WTC11 (cell line): Measurements from ENCODE around the gene SLC25A22. TPM values are rescaled to one million over a fixed set of nuclear protein-coding genes. Genes with fewer than 3 reads are reported as not detected.

Experiments
- ATAC-seq: fragments of 200-7000 bp; cut with Tn5 transposase; 2 replicates; pipeline ENCODE4 v1.10.0; 2021; ENCODE audit warnings: mild to moderate bottlenecking, moderate library complexity
- CTCF ChIA-PET: fragments of 300-600 bp; sonication (Branson Sonifier 250); formaldehyde crosslinking; loops from one replicate; lab custom pipeline; 2021; ENCODE audit warnings: antibody characterized with exemption; lab: Charles Lee
- POLR2A ChIA-PET: fragments of 350-600 bp; sonication (Branson Sonifier 250); formaldehyde crosslinking; loops from one replicate; lab custom pipeline; 2021; ENCODE audit warnings: antibody characterized with exemption; lab: Charles Lee
- DNase-seq: peaks from one replicate; pipeline ENCODE4 v3.0.0; 2021; ENCODE audit warnings: low spot score
- H3K27ac Mint-ChIP-seq: 2 replicates; pipeline ENCODE4 v1.8.0; 2021; ENCODE audit warnings: mixed read lengths
- H3K27me3 Mint-ChIP-seq: 2 replicates; pipeline ENCODE4 v1.8.0; 2021; ENCODE audit warnings: low read depth, mild to moderate bottlenecking, moderate library complexity, mixed read lengths
- H3K36me3 Mint-ChIP-seq: 2 replicates; pipeline ENCODE4 v1.8.0; 2021; ENCODE audit warnings: mixed read lengths
- H3K4me1 Mint-ChIP-seq: 2 replicates; pipeline ENCODE4 v1.8.0; 2022; ENCODE audit warnings: mixed read lengths
- H3K4me3 Mint-ChIP-seq: 2 replicates; pipeline ENCODE4 v1.8.0; 2021; ENCODE audit warnings: mild to moderate bottlenecking, moderate library complexity, mixed read lengths
- H3K9me3 Mint-ChIP-seq: 2 replicates; pipeline ENCODE4 v1.8.0; 2021; ENCODE audit warnings: mixed read lengths
- ATF1 ChIP-seq: sonication (generic); formaldehyde crosslinking; IDR thresholded peaks from 2 replicates; pipeline ENCODE4 v1.8.1; 2023; ENCODE audit warnings: mild to moderate bottlenecking, moderate library complexity, missing genetic modification reagents
- ATF2 ChIP-seq: sonication (generic); formaldehyde crosslinking; IDR thresholded peaks from 2 replicates; pipeline ENCODE4 v1.8.1; 2022; ENCODE audit warnings: low read depth, missing genetic modification reagents, borderline replicate concordance
- CREB1 ChIP-seq: sonication (generic); formaldehyde crosslinking; IDR thresholded peaks from 2 replicates; pipeline ENCODE4 v1.8.0; 2023; ENCODE audit warnings: mild to moderate bottlenecking, missing genetic modification reagents
- CTCF ChIP-seq: fragments of 200-600 bp; IDR thresholded peaks from 2 replicates; pipeline ENCODE4 v1.8.0; 2022; ENCODE audit warnings: antibody characterized with exemption
- E2F4 ChIP-seq: sonication (generic); formaldehyde crosslinking; IDR thresholded peaks from 2 replicates; pipeline ENCODE4 v1.8.1; 2022; ENCODE audit warnings: low read depth, mild to moderate bottlenecking, moderate library complexity, missing genetic modification reagents, borderline replicate concordance
- E2F5 ChIP-seq: sonication (generic); formaldehyde crosslinking; IDR thresholded peaks from 2 replicates; pipeline ENCODE4 v1.8.1; 2022; ENCODE audit warnings: mild to moderate bottlenecking, moderate library complexity, missing genetic modification reagents
- ESRRA ChIP-seq: sonication (generic); formaldehyde crosslinking; IDR thresholded peaks from 2 replicates; pipeline ENCODE4 v1.8.1; 2022; ENCODE audit warnings: mild to moderate bottlenecking, missing genetic modification reagents, borderline replicate concordance
- FOXK1 ChIP-seq: sonication (generic); formaldehyde crosslinking; IDR thresholded peaks from 2 replicates; pipeline ENCODE4 v1.8.0; 2022; ENCODE audit warnings: mild to moderate bottlenecking, moderate library complexity, missing genetic modification reagents
- GABPB1 ChIP-seq: sonication (generic); formaldehyde crosslinking; IDR thresholded peaks from 2 replicates; pipeline ENCODE4 v1.8.1; 2023; ENCODE audit warnings: mild to moderate bottlenecking, missing genetic modification reagents
- MYBL2 ChIP-seq: sonication (generic); formaldehyde crosslinking; IDR thresholded peaks from 2 replicates; pipeline ENCODE4 v1.8.1; 2023; ENCODE audit warnings: mild to moderate bottlenecking, moderate library complexity, missing genetic modification reagents
- NFYB ChIP-seq: sonication (generic); formaldehyde crosslinking; conservative IDR thresholded peaks from 2 replicates; pipeline ENCODE4 v1.8.0; 2022; ENCODE audit warnings: low read depth, missing genetic modification reagents
- NR1H2 ChIP-seq: sonication (generic); formaldehyde crosslinking; IDR thresholded peaks from 2 replicates; pipeline ENCODE4 v1.9.0; 2021; ENCODE audit warnings: mild to moderate bottlenecking, moderate library complexity, missing genetic modification reagents
- NR2C2 ChIP-seq: sonication (generic); formaldehyde crosslinking; IDR thresholded peaks from 2 replicates; pipeline ENCODE4 v1.8.0; 2022; ENCODE audit warnings: mild to moderate bottlenecking, missing genetic modification reagents
- OVOL2 ChIP-seq: fragments of 250-450 bp; sonication (Bioruptor Pico); IDR thresholded peaks from 2 replicates; pipeline ENCODE4 v1.9.0; 2021; ENCODE audit warnings: mild to moderate bottlenecking, borderline replicate concordance
- PRRX2 ChIP-seq: fragments of 250-450 bp; sonication (Bioruptor Pico); IDR thresholded peaks from 2 replicates; pipeline ENCODE4 v1.8.0; 2021; ENCODE audit warnings: mild to moderate bottlenecking
- RELA ChIP-seq: sonication (generic); formaldehyde crosslinking; IDR thresholded peaks from 2 replicates; pipeline ENCODE4 v1.8.1; 2022; ENCODE audit warnings: missing genetic modification reagents, mild to moderate bottlenecking, borderline replicate concordance
- SOX15 ChIP-seq: fragments of 250-450 bp; sonication (Bioruptor Pico); IDR thresholded peaks from 2 replicates; pipeline ENCODE4 v1.9.0; 2021; ENCODE audit warnings: mild to moderate bottlenecking
- ZNF219 ChIP-seq: sonication (generic); formaldehyde crosslinking; IDR thresholded peaks from 2 replicates; pipeline ENCODE4 v1.8.0; 2023; ENCODE audit warnings: missing genetic modification reagents, mild to moderate bottlenecking, borderline replicate concordance
- ZNF232 ChIP-seq: sonication (generic); formaldehyde crosslinking; IDR thresholded peaks from 2 replicates; pipeline ENCODE4 v1.8.0; 2022; ENCODE audit warnings: mild to moderate bottlenecking, missing genetic modification reagents
- ZNF263 ChIP-seq: sonication (generic); formaldehyde crosslinking; IDR thresholded peaks from 2 replicates; pipeline ENCODE4 v1.8.1; 2022; ENCODE audit warnings: low read depth, mild to moderate bottlenecking, moderate library complexity, missing genetic modification reagents
- ZNF317 ChIP-seq: sonication (generic); formaldehyde crosslinking; IDR thresholded peaks from 2 replicates; pipeline ENCODE4 v1.8.1; 2023; ENCODE audit warnings: low read depth, mild to moderate bottlenecking, moderate library complexity, missing genetic modification reagents, borderline replicate concordance
- ZNF396 ChIP-seq: fragments of 250-450 bp; sonication (Bioruptor Pico); IDR thresholded peaks from 2 replicates; pipeline ENCODE4 v1.8.0; 2021; ENCODE audit warnings: mild to moderate bottlenecking, moderate library complexity, borderline replicate concordance
- total RNA-seq: library from RNA; stranded (reverse); gene quantifications from 3 replicates; pipeline ENCODE4 v1.2.3, GENCODE V29; 2021
- TF ChIP-seq, protein P1 (sequence below): fragments of 250-450 bp; sonication (Bioruptor Pico); IDR thresholded peaks from 2 replicates; pipeline ENCODE4 v1.9.0; 2021; ENCODE audit warnings: moderate library complexity, mild to moderate bottlenecking, inconsistent platforms, borderline replicate concordance
- TF ChIP-seq, protein P2 (sequence below): fragments of 250-450 bp; sonication (Bioruptor Pico); IDR thresholded peaks from 2 replicates; pipeline ENCODE4 v2.1.2; 2022; ENCODE audit warnings: mild to moderate bottlenecking, moderate library complexity

The SLC25A22 gene
- total RNA-seq, 1 experiment from 2014 or later, result 44.8 TPM

- DNase-seq (no peak), ATAC-seq (no peak)
- Mint-ChIP-seq H3K36me3 (no peaks in the 10 kb centered on the region), H3K4me3 (peak overlapping the region; percentile 70), H3K27ac (no peak overlapping the region), H3K27me3 (peaks cover 18% of the 10 kb centered on the region), H3K4me1 (peaks cover 31% of the 10 kb centered on the region), H3K9me3 (no peaks in the 10 kb centered on the region)
- TF ChIP-seq E2F5 (CRISPR knock-in tag), result no peak
- TF ChIP-seq CREB1 (CRISPR knock-in tag), result no peak
- no peak for TF ChIP-seq CTCF
- TF ChIP-seq ZNF219 (CRISPR knock-in tag), result no peak
- TF ChIP-seq, protein P1, sequence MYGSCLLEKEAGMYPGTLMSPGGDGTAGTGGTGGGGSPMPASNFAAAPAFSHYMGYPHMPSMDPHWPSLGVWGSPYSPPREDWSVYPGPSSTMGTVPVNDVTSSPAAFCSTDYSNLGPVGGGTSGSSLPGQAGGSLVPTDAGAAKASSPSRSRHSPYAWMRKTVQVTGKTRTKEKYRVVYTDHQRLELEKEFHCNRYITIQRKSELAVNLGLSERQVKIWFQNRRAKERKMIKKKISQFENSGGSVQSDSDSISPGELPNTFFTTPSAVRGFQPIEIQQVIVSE (CRISPR knock-in tag), result no peak
- no peak for TF ChIP-seq ZNF396 (CRISPR knock-in tag)
- no peak for TF ChIP-seq ZNF263 (CRISPR knock-in tag)
- TF ChIP-seq NR2C2, result no peak
- no peak for TF ChIP-seq ATF1 (CRISPR knock-in tag)
- no peak for TF ChIP-seq ATF2 (CRISPR knock-in tag)
- TF ChIP-seq PRRX2 (CRISPR knock-in tag), result no peak
- no peak for TF ChIP-seq OVOL2 (CRISPR knock-in tag)
- TF ChIP-seq SOX15 (CRISPR knock-in tag), result no peak
- CTCF ChIA-PET, result interaction anchor here (1.0 kb wide), 1 partner anchor 22 kb away, joined by 3 read pairs; no protein-coding TSS in a partner anchor
- POLR2A ChIA-PET, result interaction anchor here (1.4 kb wide), 1 partner anchor 22 kb away, joined by 3 read pairs; the partner anchor contains the start of gene PIDD1
Measured at GRCh38 chr11:826227-826621, 28.1 kb upstream of the SLC25A22 start.

- Mint-ChIP-seq H3K27ac (no peak overlapping the region), H3K36me3 (no peaks in the 10 kb centered on the region), H3K4me1 (peaks cover 28% of the 10 kb centered on the region), H3K4me3 (no peak overlapping the region), H3K27me3 (peaks cover 15% of the 10 kb centered on the region), H3K9me3 (no peaks in the 10 kb centered on the region)
- POLR2A ChIA-PET, result interaction anchor here (1.2 to 1.4 kb wide), 2 partner anchors 21 to 37 kb away, joined by 3 read pairs; partner anchors contain the start of gene PIDD1
- ATAC-seq, result no peak
- CTCF ChIA-PET, result interaction anchor here (1.0 kb wide), 2 partner anchors 23 to 50 kb away, joined by 3 read pairs; no protein-coding TSS in a partner anchor
- DNase-seq, result no peak
- TF ChIP-seq ESRRA (CRISPR knock-in tag) (no peak), NFYB (no peak), ZNF232 (CRISPR knock-in tag) (no peak), ZNF219 (CRISPR knock-in tag) (no peak), FOXK1 (CRISPR knock-in tag) (no peak), CTCF (no peak), NR1H2 (CRISPR knock-in tag) (no peak), RELA (CRISPR knock-in tag) (no peak), ZNF317 (CRISPR knock-in tag) (no peak), GABPB1 (CRISPR knock-in tag) (no peak), E2F4 (CRISPR knock-in tag) (no peak), MYBL2 (no peak)
- TF ChIP-seq, protein P2, sequence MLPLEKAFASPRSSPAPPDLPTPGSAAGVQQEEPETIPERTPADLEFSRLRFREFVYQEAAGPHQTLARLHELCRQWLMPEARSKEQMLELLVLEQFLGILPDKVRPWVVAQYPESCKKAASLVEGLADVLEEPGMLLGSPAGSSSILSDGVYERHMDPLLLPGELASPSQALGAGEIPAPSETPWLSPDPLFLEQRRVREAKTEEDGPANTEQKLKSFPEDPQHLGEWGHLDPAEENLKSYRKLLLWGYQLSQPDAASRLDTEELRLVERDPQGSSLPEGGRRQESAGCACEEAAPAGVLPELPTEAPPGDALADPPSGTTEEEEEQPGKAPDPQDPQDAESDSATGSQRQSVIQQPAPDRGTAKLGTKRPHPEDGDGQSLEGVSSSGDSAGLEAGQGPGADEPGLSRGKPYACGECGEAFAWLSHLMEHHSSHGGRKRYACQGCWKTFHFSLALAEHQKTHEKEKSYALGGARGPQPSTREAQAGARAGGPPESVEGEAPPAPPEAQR (CRISPR knock-in tag), result no peak
Measured at GRCh38 chr11:825366-826226, 27.5 kb upstream of the SLC25A22 start.
